Transverse colon (tissue), 4 donors: ENCODE measurements around the gene CCM2. TPM values are rescaled to one million over a fixed set of nuclear protein-coding genes. Genes with fewer than 3 reads are reported as not detected.

ENCODE experiments used
- DNase-seq: peaks from one replicate; pipeline ENCODE4 v3.0.0-alpha.2; 2019
- H3K27ac ChIP-seq, 4 donors: fragments of 200-600 bp; sonication (generic); 2 replicates each; pipeline ENCODE4 v1.5.1; 2016 to 2018; ENCODE audit warnings: inconsistent platforms in 4 of 4
- H3K27me3 ChIP-seq: fragments of 200-600 bp; sonication (generic); 2 replicates; pipeline ENCODE4 v1.5.1; 2017; ENCODE audit warnings: inconsistent platforms
- H3K36me3 ChIP-seq, 4 donors: fragments of 200-600 bp; sonication (generic); 2 replicates each; pipeline ENCODE4 v1.5.1; 2017 to 2019; ENCODE audit warnings: inconsistent platforms in 4 of 4
- H3K4me1 ChIP-seq, 4 donors: fragments of 200-600 bp; sonication (generic); 2 replicates each; pipeline ENCODE4 v1.5.1; 2017 to 2020; ENCODE audit warnings: inconsistent platforms in 4 of 4
- H3K4me3 ChIP-seq, 4 donors: fragments of 200-600 bp; sonication (generic); 1 replicate in 1 of 4; 2 replicates in 3 of 4; pipeline versions ENCODE4 v1.5.1 to v1.6.1; 2017 to 2019; ENCODE audit warnings: inconsistent platforms in 4 of 4
- H3K9me3 ChIP-seq, 2 donors: fragments of 200-600 bp; sonication (generic); 2 replicates each; pipeline ENCODE4 v1.5.1; 2017 to 2019; ENCODE audit warnings: inconsistent platforms in 2 of 2
- CTCF ChIP-seq, 5 experiments: fragments of 200-600 bp in 3 of 5; fragments of 450-650 bp in 2 of 5; sonication (generic) in 3 of 5; IDR thresholded peaks; 1 replicate in 2 of 5; 2 replicates in 3 of 5; pipeline ENCODE4 v1.5.1; 2016 to 2017; ENCODE audit warnings: antibody characterized with exemption in 5 of 5, inconsistent platforms in 3 of 5, mild to moderate bottlenecking in 2 of 5, moderate library complexity in 1 of 5
- EP300 ChIP-seq: sonication (generic); formaldehyde crosslinking; IDR thresholded peaks from one replicate; pipeline ENCODE4 v1.6.1; 2017; ENCODE audit warnings: antibody characterized with exemption, low read depth
- POLR2A ChIP-seq: fragments of 450-650 bp; IDR thresholded peaks from one replicate; pipeline ENCODE4 v1.6.1; 2016; ENCODE audit warnings: antibody characterized with exemption, mild to moderate bottlenecking, moderate library complexity
- POLR2AphosphoS5 ChIP-seq, 3 donors: sonication (generic); formaldehyde crosslinking; IDR thresholded peaks; one replicate each; pipeline ENCODE4 v1.6.1; 2016; ENCODE audit warnings: antibody characterized with exemption in 3 of 3
- WGBS, 2 donors: methylation state at CpG; one replicate each; pipeline ENCODE4 v1.1.5; 2018; ENCODE audit warnings: low coverage in 1 of 2; 5-methylcytosine and 5-hydroxymethylcytosine counted together
- in situ Hi-C, 4 donors: fragments of 200-750 bp; cut with MboI; loops; one replicate each; pipeline versions ENCODE4 v1.15.0 to v1.15.1; 2017; ENCODE audit warnings: low sequenced_read_pairs in 3 of 4, low pct_ligation_motif_present in 1 of 4, low pct_unique_long_range_greater_than_20kb in 1 of 4
- intact Hi-C: fragments of 100-400 bp; cut with DNase I; formaldehyde crosslinking; loops from one replicate; pipeline ENCODE4 v1.15.1; 2023; ENCODE audit warnings: low total_unique reads
- total RNA-seq, 4 donors: library from RNA; depleted of rRNA; stranded (reverse); fragments of >200 nt; gene quantifications; one replicate each; pipeline ENCODE4 v1.1.0, GENCODE V29; 2016

CCM2 gene
- total RNA-seq, 4 donors from 2014 or later: 40.4 to 76.4 (median 47.8) TPM

GRCh38 chr7:45085619-45086200, 85.7 kb downstream of the CCM2 start:
- peaks cover 19% of the 10 kb centered on the region for H3K27me3 ChIP-seq
- H3K9me3 ChIP-seq: no peaks in the 10 kb centered on the region
- DNase-seq: no peak
- H3K4me3 ChIP-seq: no peak overlapping the region
- peaks cover 0 to 12% (median 3%) of the 10 kb centered on the region in 4 donors for H3K4me1 ChIP-seq
- intact Hi-C loops (no loop called here), in situ Hi-C loops (no loop called here)
- no peak for TF ChIP-seq POLR2A
- no peak for TF ChIP-seq POLR2AphosphoS5 (IDR thresholded peaks at IDR 0.05)
- no peak for TF ChIP-seq EP300
- TF ChIP-seq CTCF (IDR thresholded peaks at IDR 0.05): no peak
- no peaks in the 10 kb centered on the region for H3K36me3 ChIP-seq
- 84 to 92% methylated on average over 4 to 17 of the region's 23 CpGs for WGBS, 2 donors
- no peak overlapping the region for H3K27ac ChIP-seq

- Histone ChIP-seq H3K27me3 (peaks cover 19% of the 10 kb centered on the region), H3K27ac (no peak overlapping the region), H3K4me1 (peaks cover 0 to 12% (median 3%) of the 10 kb centered on the region in 4 donors), H3K36me3 (no peaks in the 10 kb centered on the region), H3K9me3 (no peaks in the 10 kb centered on the region), H3K4me3 (no peak overlapping the region)
- no peak for TF ChIP-seq POLR2A
- no peak for TF ChIP-seq EP300
- no peak for TF ChIP-seq POLR2AphosphoS5 (IDR thresholded peaks at IDR 0.05)
- no peak for TF ChIP-seq CTCF (IDR thresholded peaks at IDR 0.05)
- no peak for DNase-seq
- in situ Hi-C loops (no loop called here), intact Hi-C loops (no loop called here)
- WGBS, 2 donors: 79% methylated on average over 13 of the region's 15 CpGs; no CpG with 5 or more reads in 1 of the 2 donors
These were observed 86.5 kb downstream of the CCM2 start for GRCh38 chr7:45086331-45087065.

GRCh38 chr7:45087301-45088145, 87.5 kb downstream of the CCM2 start:
- Histone ChIP-seq H3K4me1 (peaks cover 0 to 12% (median 3%) of the 10 kb centered on the region in 4 donors), H3K36me3 (no peaks in the 10 kb centered on the region), H3K27me3 (peaks cover 19% of the 10 kb centered on the region), H3K27ac (peak overlapping the region in 3 of 4 donors; percentile 56 to 83 (median 65)), H3K9me3 (no peaks in the 10 kb centered on the region), H3K4me3 (no peak overlapping the region)
- intact Hi-C loops: no loop called here
- DNase-seq: no peak
- TF ChIP-seq POLR2AphosphoS5 (IDR thresholded peaks at IDR 0.05): no peak
- WGBS, 2 donors: 79% methylated on average over 6 of the region's 6 CpGs; no CpG with 5 or more reads in 1 of the 2 donors
- in situ Hi-C loops: no loop called here

- no peak for TF ChIP-seq POLR2A
- TF ChIP-seq EP300: no peak
- TF ChIP-seq CTCF (IDR thresholded peaks at IDR 0.05): no peak
- no peak for TF ChIP-seq POLR2AphosphoS5 (IDR thresholded peaks at IDR 0.05)
- WGBS, 2 donors: 66% methylated on average over 22 of the region's 29 CpGs; no CpG with 5 or more reads in 1 of the 2 donors
- intact Hi-C loops: no loop called here
- Histone ChIP-seq H3K4me1 (peaks cover 0 to 12% (median 3%) of the 10 kb centered on the region in 4 donors), H3K36me3 (no peaks in the 10 kb centered on the region), H3K4me3 (peak overlapping the region; percentile 21 to 54 (median 39)), H3K9me3 (no peaks in the 10 kb centered on the region), H3K27me3 (peaks cover 19% of the 10 kb centered on the region), H3K27ac (peak overlapping the region; percentile 39 to 83 (median 60))
- no peak for DNase-seq
- in situ Hi-C loops: no loop called here
These were observed 88.2 kb downstream of the CCM2 start for GRCh38 chr7:45088146-45088701.
